ENCODE measurements around the gene MOGAT3.

Gene MOGAT3

GRCh38 chr7:101160910-101161309 lies 39.9 kb downstream of the MOGAT3 start:
- no peak for DNase-seq (ENCODE audit: low spot score)

- no peak for DNase-seq (ENCODE audit: low spot score)
Observed at GRCh38 chr7:101159696-101160674, 40.9 kb downstream of the MOGAT3 start.

- no peak for DNase-seq (ENCODE audit: low spot score)
Observed at GRCh38 chr7:101156866-101157589, 43.8 kb downstream of the MOGAT3 start.

GRCh38 chr7:101156277-101156676 lies 44.6 kb downstream of the MOGAT3 start:
- no peak for DNase-seq (ENCODE audit: low spot score)

- DNase-seq (ENCODE audit: low spot score): no peak
Observed at GRCh38 chr7:101155303-101155702, 45.5 kb downstream of the MOGAT3 start.

GRCh38 chr7:101154693-101155102 lies 46.1 kb downstream of the MOGAT3 start:
- DNase-seq (ENCODE audit: low spot score): no peak

- peak; percentile 96 for DNase-seq (ENCODE audit: low spot score)
Observed at GRCh38 chr7:101153969-101154692, 46.7 kb downstream of the MOGAT3 start, which contains the start of gene AP1S1. AP1S1 (plus strand) TSS chr7:101154476; CDS start chr7:101154515, 39 bp downstream.

- no peak for DNase-seq (ENCODE audit: low spot score)
Observed at GRCh38 chr7:101151908-101152651, 48.8 kb downstream of the MOGAT3 start.

Data from left forelimb (tissue), 1 donor.